H54 (cell line): ENCODE measurements around the gene SLC30A2.
A peak's percentile ranks its signal among the peaks of the same experiment; 100 is the strongest.

Experiments
- DNase-seq: peaks from one replicate; pipeline ENCODE4 v3.0.0; 2011; ENCODE audit warnings: low spot score, mixed read lengths; ENCODE audit not compliant: insufficient read length
- FAIRE-seq: peaks from 3 replicates; lab custom pipeline; 2011; peaks lifted over from hg19 to GRCh38; lab: Jason Lieb, UNC
- POLR2A ChIP-seq: IDR thresholded peaks from 2 replicates; pipeline ENCODE4 v1.6.1; 2011; ENCODE audit warnings: low read depth, mild to moderate bottlenecking, low read length

The SLC30A2 gene

GRCh38 chr1:26029054-26029863 lies 16.7 kb downstream of the SLC30A2 start:
- TF ChIP-seq POLR2A, result no peak
- no peak for FAIRE-seq
- DNase-seq, result no peak

- no peak for TF ChIP-seq POLR2A
- DNase-seq, result no peak
- no peak for FAIRE-seq
These were observed 17.4 kb downstream of the SLC30A2 start for GRCh38 chr1:26028490-26028980.

GRCh38 chr1:26027716-26028489 lies 18.0 kb downstream of the SLC30A2 start:
- TF ChIP-seq POLR2A, result no peak
- no peak for FAIRE-seq

GRCh38 chr1:26025517-26025916 lies 20.4 kb downstream of the SLC30A2 start:
- no peak for DNase-seq
- no peak for FAIRE-seq
- no peak for TF ChIP-seq POLR2A

More at GRCh38 chr1:26027716-26028489, 18.0 kb downstream of the SLC30A2 start:
- no peak for DNase-seq

GRCh38 chr1:26025060-26025459 lies 20.9 kb downstream of the SLC30A2 start:
- DNase-seq (no peak), FAIRE-seq (no peak)
- TF ChIP-seq POLR2A, result no peak

GRCh38 chr1:26023826-26024225 lies 22.1 kb downstream of the SLC30A2 start:
- TF ChIP-seq POLR2A, result no peak
- DNase-seq, result no peak
- FAIRE-seq, result no peak

- no peak for FAIRE-seq
- no peak for DNase-seq
- TF ChIP-seq POLR2A, result no peak
These were observed 22.9 kb downstream of the SLC30A2 start for GRCh38 chr1:26023009-26023408.

- TF ChIP-seq POLR2A, result no peak
These were observed 23.5 kb downstream of the SLC30A2 start for GRCh38 chr1:26022404-26022779.

GRCh38 chr1:26021647-26022403 lies 24.1 kb downstream of the SLC30A2 start, which contains the start of gene EXTL1:
Gene EXTL1 (plus strand): TSS chr1:26021775. CDS start chr1:26022647, 872 bp downstream.
- FAIRE-seq, result no peak
- DNase-seq, result no peak
- TF ChIP-seq POLR2A, result no peak

More at GRCh38 chr1:26022404-26022779, 23.5 kb downstream of the SLC30A2 start:
- DNase-seq (no peak), FAIRE-seq (no peak)

- DNase-seq (no peak), FAIRE-seq (no peak)
- TF ChIP-seq POLR2A, result no peak
These were observed 24.8 kb downstream of the SLC30A2 start for GRCh38 chr1:26020941-26021646.

- FAIRE-seq, result no peak
- no peak for TF ChIP-seq POLR2A
- no peak for DNase-seq
These were observed 25.6 kb downstream of the SLC30A2 start for GRCh38 chr1:26020330-26020768.

GRCh38 chr1:26019641-26020315 lies 26.1 kb downstream of the SLC30A2 start:
- DNase-seq (peak; percentile 27), FAIRE-seq (no peak)
- TF ChIP-seq POLR2A, result no peak
